ENCODE results near the gene UFSP1.

Gene UFSP1

DNA sequence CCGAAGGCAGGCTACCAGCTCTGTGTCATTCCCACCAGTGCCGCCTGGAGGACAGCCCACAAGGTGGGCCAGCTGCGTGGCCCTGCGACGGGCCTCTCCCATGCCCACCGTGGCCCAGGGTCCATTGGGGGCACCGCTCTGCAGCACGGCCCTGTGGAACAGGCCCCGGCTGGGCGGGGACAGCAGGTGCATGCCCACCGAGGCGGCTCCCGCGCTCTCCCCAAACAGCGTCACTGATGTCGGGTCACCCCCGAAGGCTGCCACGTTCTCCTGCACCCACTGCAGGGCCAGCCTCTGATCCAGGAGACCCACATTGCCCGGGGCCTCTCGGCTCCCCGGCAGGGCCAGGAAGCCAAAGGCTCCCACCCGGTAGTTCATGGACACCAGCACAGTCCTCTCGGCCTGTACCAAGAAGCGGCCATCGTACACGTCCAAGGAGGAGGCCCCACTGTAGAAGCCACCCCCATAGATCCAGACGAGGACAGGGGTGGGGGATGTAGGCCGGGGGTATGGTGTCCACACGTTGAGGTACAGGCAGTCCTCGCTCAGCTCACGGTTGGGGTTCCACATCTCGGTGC, 3.9 kb upstream of the UFSP1 start:
- H3K18ac ChIP-seq (ENCODE audit: low read length) = no peak overlapping the region
- H3K23ac ChIP-seq (ENCODE audit: low read length) = no peak overlapping the region
- no peak overlapping the region for H2BK120ac ChIP-seq (ENCODE audit: insufficient read depth, low read length, poor library complexity)
- H4K8ac ChIP-seq (ENCODE audit: low read depth, low read length) = no peak overlapping the region
- no peak overlapping the region for H3K4me3 ChIP-seq (ENCODE audit: low read depth, low read length)
- peaks cover 15 to 19% of the 10 kb centered on the region in 2 experiments for H3K36me3 ChIP-seq (ENCODE audit: control insufficient read depth in 1 of 2, insufficient read depth in 2 of 2, low read length in 2 of 2)
- H3K27me3 ChIP-seq (ENCODE audit: insufficient read depth, low read length) = peaks cover 9% of the 10 kb centered on the region
- H3K79me2 ChIP-seq (ENCODE audit: control insufficient read depth, insufficient read depth, low read length, poor library complexity) = peaks cover 17% of the 10 kb centered on the region
- H3K14ac ChIP-seq (ENCODE audit: low read length) = no peak overlapping the region
- peaks cover 24% of the 10 kb centered on the region for H3K79me1 ChIP-seq (ENCODE audit: low read length)
- no peak overlapping the region for H3K9ac ChIP-seq (ENCODE audit: low read length)
- H2AK5ac ChIP-seq (ENCODE audit: low read length) = peak overlapping the region; percentile 9
- H2BK5ac ChIP-seq (ENCODE audit: low read depth, low read length, poor library complexity) = no peak overlapping the region
- no peak overlapping the region for H3K4ac ChIP-seq (ENCODE audit: low read depth, low read length)
- no peaks in the 10 kb centered on the region for H3K9me3 ChIP-seq (ENCODE audit: insufficient read depth, low read depth, low read length)
- H2BK12ac ChIP-seq (ENCODE audit: low read length) = peak overlapping the region; percentile 16
- no CpG with 5 or more reads among the region's 32 CpGs for WGBS (ENCODE audit: extremely low coverage, insufficient coverage, insufficient read length)
- H4K12ac ChIP-seq (ENCODE audit: low read depth, low read length) = no peak overlapping the region
- H3K27ac ChIP-seq (ENCODE audit: low read depth, low read length) = no peak overlapping the region
- H4K91ac ChIP-seq (ENCODE audit: low read depth, low read length) = no peak overlapping the region
- no peak overlapping the region for H2AFZ ChIP-seq (ENCODE audit: insufficient read depth, low read length, poor library complexity)
- H3K4me2 ChIP-seq (ENCODE audit: low read length) = no peak overlapping the region
- H3K4me1 ChIP-seq (ENCODE audit: control insufficient read depth in 1 of 2, insufficient read depth in 2 of 2, low read length in 2 of 2) = peaks cover 27 to 49% of the 10 kb centered on the region in 2 experiments
- DNase-seq = no peak

DNA sequence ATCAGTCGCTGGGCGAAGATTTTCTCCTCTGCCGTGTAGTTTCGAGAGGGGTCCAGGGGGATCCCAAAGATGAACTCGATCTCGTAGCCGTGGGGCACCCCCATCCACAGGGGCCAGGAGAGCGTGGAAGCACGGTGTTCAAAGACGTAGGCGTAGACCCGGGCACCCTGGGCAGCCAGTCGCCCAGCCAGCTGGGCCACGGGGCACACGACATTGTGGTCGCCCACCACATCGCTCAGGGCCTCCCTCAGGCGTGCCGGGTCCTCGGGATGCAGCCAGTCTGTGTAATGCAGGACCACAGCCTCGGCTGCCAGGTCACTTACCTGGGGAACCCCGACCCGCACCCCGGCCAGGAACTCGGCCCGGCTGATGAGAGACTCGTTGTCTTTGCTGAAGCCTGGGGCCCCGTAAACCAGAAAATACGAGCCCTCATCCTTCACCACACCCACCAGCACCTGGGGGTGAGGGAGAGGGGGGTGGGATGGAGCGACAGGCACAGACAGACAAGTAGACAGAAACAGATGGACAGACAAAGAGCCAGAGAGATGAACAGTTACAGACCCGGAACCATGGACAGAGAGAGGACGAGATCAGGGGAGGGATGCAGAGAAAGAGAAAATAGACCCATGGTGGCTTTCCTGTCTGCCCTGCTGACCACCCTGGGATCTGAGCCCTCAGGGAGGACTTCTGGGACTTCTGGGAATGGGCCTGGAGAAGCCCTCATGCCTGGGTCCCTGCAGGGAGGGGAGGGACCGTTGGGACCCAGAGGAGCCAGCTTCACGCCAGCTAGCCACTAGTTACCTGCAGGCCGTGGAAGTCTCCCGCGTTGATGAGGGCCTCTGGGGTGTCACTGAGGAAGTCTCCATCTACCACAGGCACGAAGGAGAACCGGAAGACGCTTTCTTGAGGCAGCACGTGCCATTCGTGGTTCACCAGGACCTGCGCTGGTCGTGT, 3.1 kb upstream of the UFSP1 start:
- no peak overlapping the region for H4K8ac ChIP-seq (ENCODE audit: low read depth, low read length)
- peak overlapping the region; percentile 64 for H2AK5ac ChIP-seq (ENCODE audit: low read length)
- no peak overlapping the region for H2BK5ac ChIP-seq (ENCODE audit: low read depth, low read length, poor library complexity)
- H3K79me2 ChIP-seq (ENCODE audit: control insufficient read depth, insufficient read depth, low read length, poor library complexity) = peaks cover 17% of the 10 kb centered on the region
- H3K4me2 ChIP-seq (ENCODE audit: low read length) = no peak overlapping the region
- H4K91ac ChIP-seq (ENCODE audit: low read depth, low read length) = peak overlapping the region; percentile 53
- peaks cover 23 to 26% of the 10 kb centered on the region in 2 experiments for H3K36me3 ChIP-seq (ENCODE audit: control insufficient read depth in 1 of 2, insufficient read depth in 2 of 2, low read length in 2 of 2)
- no peaks in the 10 kb centered on the region for H3K9me3 ChIP-seq (ENCODE audit: insufficient read depth, low read depth, low read length)
- H3K4me1 ChIP-seq (ENCODE audit: control insufficient read depth in 1 of 2, insufficient read depth in 2 of 2, low read length in 2 of 2) = peaks cover 27 to 49% of the 10 kb centered on the region in 2 experiments
- H3K14ac ChIP-seq (ENCODE audit: low read length) = peak overlapping the region; percentile 12
- H3K27me3 ChIP-seq (ENCODE audit: insufficient read depth, low read length) = peaks cover 9% of the 10 kb centered on the region
- no peak overlapping the region for H4K12ac ChIP-seq (ENCODE audit: low read depth, low read length)
- WGBS (ENCODE audit: extremely low coverage, insufficient coverage, insufficient read length) = no CpG with 5 or more reads among the region's 44 CpGs
- no peak for DNase-seq
- H3K27ac ChIP-seq (ENCODE audit: low read depth, low read length) = no peak overlapping the region
- no peak overlapping the region for H3K4me3 ChIP-seq (ENCODE audit: low read depth, low read length)
- H3K4ac ChIP-seq (ENCODE audit: low read depth, low read length) = no peak overlapping the region
- H2AFZ ChIP-seq (ENCODE audit: insufficient read depth, low read length, poor library complexity) = no peak overlapping the region
- peak overlapping the region; percentile 34 for H2BK120ac ChIP-seq (ENCODE audit: insufficient read depth, low read length, poor library complexity)
- H3K23ac ChIP-seq (ENCODE audit: low read length) = no peak overlapping the region
- H3K9ac ChIP-seq (ENCODE audit: low read length) = no peak overlapping the region
- peaks cover 24% of the 10 kb centered on the region for H3K79me1 ChIP-seq (ENCODE audit: low read length)
- no peak overlapping the region for H3K18ac ChIP-seq (ENCODE audit: low read length)
- H2BK12ac ChIP-seq (ENCODE audit: low read length) = peak overlapping the region; percentile 50

DNA sequence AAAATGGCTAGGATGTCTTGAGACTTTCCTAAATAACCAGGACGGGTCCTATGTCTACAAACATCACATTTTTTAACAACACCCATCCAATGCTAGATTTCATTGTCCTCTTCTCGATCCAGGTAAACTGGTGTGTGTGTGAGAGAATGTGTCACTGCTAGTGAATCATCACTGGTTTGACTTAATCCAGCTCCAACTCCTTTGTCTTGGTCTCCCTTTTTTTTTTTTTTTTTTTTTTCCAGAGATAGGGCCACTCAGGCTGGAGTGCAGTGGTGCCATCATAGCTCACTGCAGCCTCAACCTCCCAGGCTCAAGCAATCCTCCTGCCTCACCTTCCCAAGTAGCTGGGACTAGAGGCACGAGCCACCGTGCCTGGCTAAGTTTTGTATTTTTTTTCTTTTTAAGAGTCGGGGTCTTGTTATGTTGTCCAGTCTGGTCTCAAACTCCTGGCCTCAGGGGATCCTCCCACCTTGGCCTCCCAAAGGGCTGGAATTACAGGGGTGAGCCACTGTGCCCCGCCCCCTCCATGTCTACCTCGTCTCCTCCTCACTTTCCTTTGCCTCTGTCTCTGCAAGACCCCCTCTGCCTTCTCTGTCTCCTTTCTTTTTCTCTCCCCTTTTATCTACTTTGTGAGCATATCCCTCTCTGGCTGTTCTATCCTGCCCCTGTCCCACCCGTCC, 2.2 kb upstream of the UFSP1 start:
- Histone ChIP-seq H3K36me3 (ENCODE audit: control insufficient read depth in 1 of 2, insufficient read depth in 2 of 2, low read length in 2 of 2) (peaks cover 32 to 36% of the 10 kb centered on the region in 2 experiments), H3K27me3 (ENCODE audit: insufficient read depth, low read length) (peaks cover 7% of the 10 kb centered on the region), H3K9me3 (ENCODE audit: insufficient read depth, low read depth, low read length) (no peaks in the 10 kb centered on the region), H2BK12ac (ENCODE audit: low read length) (peak overlapping the region; percentile 50), H3K18ac (ENCODE audit: low read length) (no peak overlapping the region), H2BK5ac (ENCODE audit: low read depth, low read length, poor library complexity) (peak overlapping the region; percentile 92), H3K14ac (ENCODE audit: low read length) (no peak overlapping the region), H3K4me2 (ENCODE audit: low read length) (peak overlapping the region; percentile 92), H4K12ac (ENCODE audit: low read depth, low read length) (no peak overlapping the region), H2AK5ac (ENCODE audit: low read length) (peak overlapping the region; percentile 64), H3K79me1 (ENCODE audit: low read length) (peaks cover 24% of the 10 kb centered on the region), H3K9ac (ENCODE audit: low read length) (no peak overlapping the region), H3K4me3 (ENCODE audit: low read depth, low read length) (no peak overlapping the region), H3K23ac (ENCODE audit: low read length) (no peak overlapping the region), H3K27ac (ENCODE audit: low read depth, low read length) (peak overlapping the region; percentile 98), H3K4me1 (ENCODE audit: control insufficient read depth in 1 of 2, insufficient read depth in 2 of 2, low read length in 2 of 2) (peaks cover 27 to 48% of the 10 kb centered on the region in 2 experiments), H2AFZ (ENCODE audit: insufficient read depth, low read length, poor library complexity) (no peak overlapping the region), H4K91ac (ENCODE audit: low read depth, low read length) (peak overlapping the region; percentile 98), H2BK120ac (ENCODE audit: insufficient read depth, low read length, poor library complexity) (peak overlapping the region; percentile 34), H3K4ac (ENCODE audit: low read depth, low read length) (peak overlapping the region; percentile 61), H4K8ac (ENCODE audit: low read depth, low read length) (peak overlapping the region; percentile 95), H3K79me2 (ENCODE audit: control insufficient read depth, insufficient read depth, low read length, poor library complexity) (peaks cover 17% of the 10 kb centered on the region)
- WGBS (ENCODE audit: extremely low coverage, insufficient coverage, insufficient read length) = no CpG with 5 or more reads among the region's 8 CpGs
- DNase-seq = peak in 1 of 2 donors; percentile 39
